IgD-negative memory B cell (primary cell): ENCODE measurements around the gene ARHGEF4. TPM values are rescaled to one million over a fixed set of nuclear protein-coding genes. Genes with fewer than 3 reads are reported as not detected.

Experiments used
- H3K27ac Mint-ChIP-seq, 3 donors: one replicate each; pipeline ENCODE4 v1.8.0; 2020 to 2022; ENCODE audit warnings: mild to moderate bottlenecking in 3 of 3, mixed read lengths in 3 of 3, moderate library complexity in 1 of 3
- H3K27me3 Mint-ChIP-seq: one replicate; pipeline ENCODE4 v1.8.0; 2021; ENCODE audit warnings: mixed read lengths
- H3K36me3 Mint-ChIP-seq: one replicate; pipeline ENCODE4 v1.8.0; 2020; ENCODE audit warnings: mild to moderate bottlenecking, mixed read lengths
- H3K4me1 Mint-ChIP-seq, 3 donors: one replicate each; pipeline ENCODE4 v1.8.0; 2020 to 2022; ENCODE audit warnings: mixed read lengths in 3 of 3, mild to moderate bottlenecking in 1 of 3
- H3K4me3 Mint-ChIP-seq, 4 donors: one replicate each; pipeline ENCODE4 v1.8.0; 2020 to 2022; ENCODE audit warnings: mild to moderate bottlenecking in 4 of 4, mixed read lengths in 4 of 4, moderate library complexity in 3 of 4
- H3K9me3 Mint-ChIP-seq, 3 donors: one replicate each; pipeline ENCODE4 v1.8.0; 2020 to 2021; ENCODE audit warnings: mixed read lengths in 3 of 3, mild to moderate bottlenecking in 1 of 3
- polyA plus RNA-seq: library from polyadenylated mRNA; unstranded; fragments of 300-500 nt; fragmentation: Illumina TruSeq; gene quantifications from one replicate; pipeline ENCODE4 v1.2.3, GENCODE V29; 2021

ARHGEF4 gene
- polyA plus RNA-seq, 1 donor from 2014 or later: 0.24 TPM

DNA sequence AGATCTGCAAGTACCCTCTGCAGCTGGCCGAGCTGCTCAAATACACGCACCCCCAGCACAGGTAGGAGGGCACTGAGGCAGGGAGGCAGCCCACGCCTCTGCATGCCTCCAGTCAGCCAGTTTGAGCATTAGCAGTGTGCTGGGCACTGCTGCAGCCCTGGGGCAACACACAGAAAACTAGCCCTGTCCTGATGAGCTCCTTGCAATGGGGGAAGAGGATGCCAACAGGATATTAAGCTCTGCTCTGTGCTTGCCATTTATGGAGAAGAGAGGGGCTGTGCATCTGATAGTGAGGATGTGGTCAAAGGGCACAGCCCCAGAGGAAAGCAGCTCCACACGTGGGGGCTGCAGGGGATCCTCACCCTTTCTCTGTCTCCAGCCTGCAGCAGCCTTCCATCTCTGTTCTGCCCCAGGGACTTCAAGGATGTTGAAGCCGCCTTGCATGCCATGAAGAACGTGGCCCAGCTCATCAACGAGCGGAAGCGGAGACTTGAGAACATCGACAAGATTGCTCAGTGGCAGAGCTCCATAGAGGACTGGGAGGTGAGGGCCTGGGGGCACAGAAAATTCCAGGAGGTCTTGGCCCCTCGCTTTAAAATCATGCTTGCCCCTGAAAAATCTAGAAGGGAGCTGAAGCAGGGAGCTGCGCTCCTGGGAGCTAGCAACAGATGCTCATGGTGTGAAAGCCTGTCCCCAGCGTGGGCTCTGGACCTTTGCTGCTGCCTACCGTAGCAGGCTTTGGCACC, 204.9 kb downstream of the ARHGEF4 start:
- Mint-ChIP-seq H3K27ac (no peak overlapping the region), H3K27me3 (peaks cover 11% of the 10 kb centered on the region), H3K9me3 (no peaks in the 10 kb centered on the region), H3K4me1 (peaks cover 0 to 7% (median 1%) of the 10 kb centered on the region in 3 donors), H3K36me3 (peaks cover 2% of the 10 kb centered on the region), H3K4me3 (peak overlapping the region in 2 of 4 donors; percentile 54 to 60)

DNA sequence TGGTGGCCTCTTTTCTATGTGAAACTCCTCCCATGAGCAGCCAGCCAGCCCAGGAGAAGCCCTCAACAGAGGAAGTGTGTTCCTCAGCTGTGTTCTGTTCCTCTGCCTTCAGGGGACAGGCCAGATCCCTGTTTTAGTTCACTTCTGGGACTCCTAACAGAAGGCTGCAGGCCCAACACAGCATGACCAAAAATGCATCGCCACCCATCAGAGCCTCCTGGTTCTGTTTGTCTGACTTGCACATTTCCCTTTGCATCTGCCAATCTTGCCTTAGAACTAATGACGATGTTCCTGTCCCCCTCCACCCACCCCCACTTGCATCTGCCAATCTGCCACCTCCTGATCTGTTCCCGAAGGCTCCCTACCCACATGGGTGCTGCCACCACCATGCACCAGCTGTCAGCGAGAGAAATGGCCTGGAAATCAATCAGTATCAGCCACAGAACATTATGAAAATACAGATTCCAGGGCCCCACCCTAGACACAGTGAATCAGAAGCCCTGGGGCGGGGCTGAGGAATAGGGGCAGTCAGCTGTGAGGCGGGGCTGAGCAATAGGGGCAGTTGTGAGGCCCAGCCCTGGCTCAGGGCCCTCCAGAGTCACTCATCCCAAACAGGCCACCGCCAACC, 205.5 kb downstream of the ARHGEF4 start:
- no peaks in the 10 kb centered on the region for H3K9me3 Mint-ChIP-seq
- H3K4me3 Mint-ChIP-seq: peak overlapping the region in 1 of 4 donors; percentile 39
- peaks cover 7% of the 10 kb centered on the region for H3K27me3 Mint-ChIP-seq
- H3K36me3 Mint-ChIP-seq: peaks cover 2% of the 10 kb centered on the region
- H3K27ac Mint-ChIP-seq: no peak overlapping the region
- peaks cover 0 to 7% (median 1%) of the 10 kb centered on the region in 3 donors for H3K4me1 Mint-ChIP-seq

DNA sequence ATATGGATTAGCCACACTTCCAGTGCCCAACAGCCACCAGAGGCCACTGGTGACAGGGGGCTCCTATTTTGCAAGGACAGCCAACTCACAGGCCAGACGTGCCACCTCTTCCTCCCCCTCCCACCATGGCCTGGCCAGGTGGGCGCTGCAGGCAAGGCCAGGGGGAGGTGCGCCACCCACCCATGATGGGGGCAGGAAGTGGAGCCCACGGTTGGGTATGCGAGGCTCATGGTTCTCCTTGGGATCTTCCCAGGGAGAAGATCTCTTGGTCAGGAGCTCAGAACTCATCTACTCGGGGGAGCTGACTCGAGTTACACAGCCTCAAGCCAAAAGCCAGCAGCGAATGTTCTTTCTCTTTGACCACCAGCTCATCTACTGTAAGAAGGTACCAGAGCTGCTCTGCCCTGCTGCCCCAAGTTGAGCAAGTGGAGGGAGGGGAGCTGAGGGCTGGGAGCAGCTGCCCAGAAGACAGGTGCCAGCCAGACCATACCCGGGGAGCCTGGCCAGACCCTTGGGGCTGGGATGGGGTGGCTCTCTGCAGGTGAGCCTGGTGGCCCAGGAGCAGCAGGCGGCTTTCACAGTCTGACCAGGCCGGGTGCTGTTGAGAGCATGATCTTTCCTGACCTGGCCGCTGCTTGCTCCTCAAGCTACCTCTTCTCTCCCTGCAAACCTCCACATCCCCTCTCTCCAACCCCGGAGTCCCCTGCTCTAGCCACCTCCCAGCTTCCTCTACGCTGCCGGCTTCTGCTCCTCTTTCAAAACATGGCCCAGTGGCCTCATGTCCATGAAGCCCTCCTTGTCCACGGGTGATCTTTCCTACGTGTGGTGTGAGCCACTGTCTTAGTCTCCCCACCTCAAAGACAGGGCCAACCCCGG, 206.7 kb downstream of the ARHGEF4 start:
- H3K9me3 Mint-ChIP-seq: no peaks in the 10 kb centered on the region
- no peak overlapping the region for H3K27ac Mint-ChIP-seq
- H3K4me1 Mint-ChIP-seq: peaks cover 0 to 7% (median 0%) of the 10 kb centered on the region in 3 donors
- H3K36me3 Mint-ChIP-seq: peaks cover 4% of the 10 kb centered on the region
- H3K4me3 Mint-ChIP-seq: no peak overlapping the region
- H3K27me3 Mint-ChIP-seq: peaks cover 7% of the 10 kb centered on the region

DNA sequence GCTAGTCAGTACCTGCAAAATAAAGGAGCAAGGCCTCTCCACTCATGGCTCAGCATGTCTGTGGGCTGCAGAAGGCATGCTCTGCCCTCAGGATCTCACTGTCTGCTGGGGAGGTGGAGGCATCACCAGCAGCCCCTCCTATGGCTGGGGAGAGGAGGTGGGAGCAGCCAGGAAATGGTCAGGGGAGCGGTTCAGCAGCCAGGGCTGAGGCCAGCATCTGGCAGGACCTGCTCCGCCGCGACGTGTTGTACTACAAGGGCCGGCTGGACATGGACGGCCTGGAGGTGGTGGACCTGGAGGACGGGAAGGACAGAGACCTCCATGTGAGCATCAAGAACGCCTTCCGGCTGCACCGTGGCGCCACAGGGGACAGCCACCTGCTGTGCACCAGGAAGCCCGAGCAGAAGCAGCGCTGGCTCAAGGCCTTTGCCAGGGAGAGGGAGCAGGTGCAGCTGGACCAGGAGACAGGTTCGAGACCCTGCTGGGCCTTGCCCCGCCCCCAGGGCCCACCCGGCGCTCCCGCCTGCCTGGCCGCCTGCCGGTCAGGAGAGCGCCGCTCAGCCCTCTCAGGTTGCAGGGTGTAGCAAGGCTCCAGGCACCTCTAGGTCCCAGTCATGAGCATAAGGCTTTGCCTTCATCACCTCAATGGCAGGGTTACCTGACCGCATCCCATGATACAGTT, 207.5 kb downstream of the ARHGEF4 start:
- peaks cover 7% of the 10 kb centered on the region for H3K27me3 Mint-ChIP-seq

DNA sequence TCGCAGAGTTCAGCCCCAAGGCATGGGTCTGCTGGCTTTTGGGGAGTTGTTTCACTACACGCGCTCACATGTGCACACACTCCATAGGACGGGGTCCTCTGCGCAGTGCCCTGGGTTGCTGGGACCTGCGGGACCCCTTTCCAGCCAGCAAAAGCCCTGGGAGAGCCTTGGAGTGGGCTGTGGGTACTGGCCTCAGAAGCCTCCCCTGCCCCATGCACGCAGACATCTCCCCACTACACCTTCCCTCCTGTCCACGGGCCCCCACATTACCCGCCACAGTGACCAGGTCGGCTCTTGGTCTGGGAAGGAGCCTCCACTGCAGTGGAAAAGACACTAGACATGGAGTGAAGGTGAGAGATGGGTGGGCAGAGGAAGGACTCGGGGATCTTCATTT, 208.0 kb downstream of the ARHGEF4 start:
- Mint-ChIP-seq H3K27me3 (peaks cover 7% of the 10 kb centered on the region), H3K27ac (no peak overlapping the region), H3K9me3 (no peaks in the 10 kb centered on the region), H3K36me3 (peaks cover 4% of the 10 kb centered on the region), H3K4me1 (peaks cover 0 to 11% (median 0%) of the 10 kb centered on the region in 3 donors), H3K4me3 (no peak overlapping the region)

More for the DNA sequence above, 207.5 kb downstream of the ARHGEF4 start:
- Mint-ChIP-seq H3K4me3 (no peak overlapping the region), H3K9me3 (no peaks in the 10 kb centered on the region), H3K36me3 (peaks cover 4% of the 10 kb centered on the region), H3K4me1 (peaks cover 0 to 10% (median 0%) of the 10 kb centered on the region in 3 donors), H3K27ac (no peak overlapping the region)

DNA sequence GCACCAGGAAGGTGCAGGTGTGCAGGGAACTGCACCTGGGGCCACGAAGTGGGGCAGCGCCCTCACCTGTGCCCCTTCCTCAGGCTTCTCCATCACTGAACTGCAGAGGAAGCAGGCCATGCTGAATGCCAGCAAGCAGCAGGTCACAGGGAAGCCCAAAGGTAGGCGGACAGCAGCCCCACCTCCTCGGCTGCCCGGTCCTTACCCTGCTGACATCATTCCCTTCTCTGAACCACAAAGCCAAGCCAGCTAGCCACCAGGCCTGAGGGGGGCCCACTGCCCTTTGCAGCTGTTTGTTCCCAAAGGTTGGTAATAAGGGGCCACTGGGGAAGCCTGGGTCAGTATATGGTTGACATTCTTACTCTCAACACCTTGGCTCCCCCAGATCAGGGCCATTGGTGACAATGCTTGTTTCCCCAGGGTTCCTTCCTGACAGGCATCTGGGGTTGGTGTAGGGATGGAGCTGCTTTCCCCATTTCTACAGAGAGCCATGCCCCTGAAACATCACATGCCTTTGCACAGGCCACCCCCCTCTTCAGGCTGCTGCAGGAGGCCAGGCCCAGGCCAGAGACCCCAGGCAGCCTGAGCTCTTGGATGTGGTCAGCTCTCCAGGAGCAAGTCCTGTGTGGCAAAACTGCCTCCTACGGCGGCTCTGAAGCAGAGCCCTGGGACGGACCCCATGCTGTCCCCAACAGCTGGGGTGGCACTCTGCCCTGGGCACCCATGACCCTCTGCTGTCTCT, 208.7 kb downstream of the ARHGEF4 start:
- peaks cover 4% of the 10 kb centered on the region for H3K36me3 Mint-ChIP-seq
- peaks cover 0 to 12% (median 0%) of the 10 kb centered on the region in 3 donors for H3K4me1 Mint-ChIP-seq
- no peak overlapping the region for H3K4me3 Mint-ChIP-seq
- no peak overlapping the region for H3K27ac Mint-ChIP-seq
- H3K27me3 Mint-ChIP-seq: peaks cover 7% of the 10 kb centered on the region
- no peaks in the 10 kb centered on the region for H3K9me3 Mint-ChIP-seq

DNA sequence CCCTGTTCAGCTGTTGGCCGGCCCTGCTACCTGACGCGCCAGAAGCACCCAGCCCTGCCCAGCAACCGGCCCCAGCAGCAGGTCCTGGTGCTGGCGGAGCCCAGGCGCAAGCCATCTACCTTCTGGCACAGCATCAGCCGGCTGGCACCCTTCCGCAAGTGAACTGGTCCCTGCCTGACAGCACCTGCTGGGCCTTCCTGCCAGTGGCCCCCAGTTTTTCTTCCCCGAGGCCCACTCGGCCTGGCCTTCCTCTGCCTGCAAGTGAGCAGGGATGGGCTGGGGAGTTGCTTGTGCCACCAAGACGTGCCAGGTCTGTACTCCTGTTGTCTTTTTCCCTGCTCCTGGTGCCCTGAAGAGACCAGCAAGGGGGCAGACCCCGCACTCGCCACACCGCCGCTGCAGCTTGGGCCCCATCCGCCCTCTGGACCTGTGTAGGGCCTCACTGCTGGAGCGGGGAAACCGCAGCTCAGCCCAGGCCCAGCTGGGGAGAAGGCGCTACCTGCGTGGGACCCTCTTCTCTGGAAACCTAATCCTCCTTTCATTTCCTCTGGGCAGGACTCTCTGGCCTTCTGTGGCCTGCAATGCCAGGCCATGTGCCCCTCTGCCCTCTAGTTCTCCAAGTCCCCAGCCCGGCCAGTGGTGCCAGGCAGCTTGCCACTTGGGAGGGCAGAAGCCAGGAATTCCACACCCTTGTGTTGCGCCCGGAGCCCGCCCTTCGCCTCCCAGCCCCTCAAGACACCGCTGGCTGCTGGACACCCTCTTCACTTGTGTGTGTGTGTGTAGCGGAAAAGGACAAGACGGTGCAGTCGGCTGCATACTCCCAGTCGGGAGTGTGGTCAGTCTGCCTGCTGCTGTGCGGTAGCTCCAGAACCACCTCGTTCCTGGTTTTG, 209.6 kb downstream of the ARHGEF4 start:
- H3K36me3 Mint-ChIP-seq: peaks cover 4% of the 10 kb centered on the region
- H3K9me3 Mint-ChIP-seq: no peaks in the 10 kb centered on the region
- no peaks in the 10 kb centered on the region for H3K27me3 Mint-ChIP-seq
- H3K4me1 Mint-ChIP-seq: peaks cover 0 to 9% (median 0%) of the 10 kb centered on the region in 3 donors
- H3K27ac Mint-ChIP-seq: peak overlapping the region in 1 of 3 donors; percentile 75
- no peak overlapping the region for H3K4me3 Mint-ChIP-seq

DNA sequence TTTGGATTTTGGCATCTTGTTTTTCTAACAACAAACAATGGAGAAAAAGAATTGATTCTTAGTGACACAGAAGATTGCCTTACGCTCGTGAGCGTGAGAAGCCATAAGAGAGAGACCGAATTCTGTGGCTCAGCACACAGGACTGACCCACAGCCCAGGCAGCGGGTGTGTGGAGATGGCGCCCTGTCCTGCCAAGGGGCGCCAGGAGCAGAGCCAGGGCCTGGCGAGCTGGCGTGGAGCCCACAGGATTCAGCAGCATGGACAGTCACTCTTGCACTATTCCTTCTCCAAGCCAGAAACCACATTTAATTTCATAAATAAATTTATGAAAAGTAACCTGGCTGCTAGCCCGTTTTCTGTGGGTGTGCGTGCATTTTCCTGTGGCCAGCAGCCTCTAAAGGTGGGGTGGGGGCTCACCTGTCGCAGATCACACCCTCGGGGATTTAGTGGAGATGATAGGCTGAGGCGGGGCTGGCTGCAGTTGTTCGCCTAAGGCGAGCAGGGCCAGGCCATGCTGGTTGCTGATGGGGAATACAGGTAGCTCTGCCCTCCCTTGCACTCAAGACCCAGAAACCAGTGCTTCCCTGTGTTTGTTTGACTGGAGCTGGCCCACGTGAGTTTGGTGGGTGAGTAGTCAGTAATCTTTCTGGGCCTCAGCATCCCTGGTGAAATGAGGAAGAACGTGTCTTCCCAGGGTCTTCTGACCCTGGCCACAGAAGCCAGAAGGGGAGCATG, 210.4 kb downstream of the ARHGEF4 start:
- Mint-ChIP-seq H3K4me1 (peaks cover 0 to 7% (median 0%) of the 10 kb centered on the region in 3 donors), H3K9me3 (no peaks in the 10 kb centered on the region), H3K4me3 (no peak overlapping the region), H3K36me3 (peaks cover 4% of the 10 kb centered on the region), H3K27ac (peak overlapping the region in 1 of 3 donors; percentile 75), H3K27me3 (no peaks in the 10 kb centered on the region)

DNA sequence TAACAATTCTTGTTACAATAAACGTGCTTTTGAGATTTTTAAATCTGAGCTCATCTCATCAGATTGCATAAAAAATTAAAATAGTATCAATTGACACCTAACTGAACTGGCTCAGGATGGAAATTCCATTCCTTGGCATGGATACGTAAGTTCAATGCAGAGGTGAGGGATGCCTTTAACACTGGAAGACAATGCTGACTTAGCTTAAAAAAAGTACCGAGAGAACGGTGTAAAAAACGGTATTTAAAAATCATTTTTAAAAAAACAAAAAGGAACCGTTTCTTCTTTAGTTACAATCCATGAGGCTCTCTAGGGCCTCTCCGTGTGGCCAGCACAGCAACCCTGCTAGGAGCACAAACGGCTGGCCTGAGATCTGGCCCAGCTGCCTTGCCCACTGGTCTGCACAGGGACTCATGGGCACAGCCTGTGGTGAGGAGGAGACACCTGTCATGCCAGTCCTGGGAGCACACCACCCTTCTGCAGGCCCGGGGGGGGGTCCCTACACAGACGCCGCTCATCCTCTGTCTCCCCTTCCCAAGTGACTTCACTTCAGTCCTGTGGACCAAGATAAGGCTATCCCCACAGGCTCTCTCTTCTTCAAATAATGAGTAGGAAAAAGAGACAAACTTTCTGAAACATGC, 211.3 kb downstream of the ARHGEF4 start:
- H3K4me3 Mint-ChIP-seq: peak overlapping the region in 1 of 4 donors; percentile 58
- H3K36me3 Mint-ChIP-seq: peaks cover 6% of the 10 kb centered on the region
- peak overlapping the region in 1 of 3 donors; percentile 35 for H3K27ac Mint-ChIP-seq
- H3K4me1 Mint-ChIP-seq: peaks cover 0 to 6% (median 1%) of the 10 kb centered on the region in 3 donors
- H3K9me3 Mint-ChIP-seq: no peaks in the 10 kb centered on the region
- no peaks in the 10 kb centered on the region for H3K27me3 Mint-ChIP-seq

DNA sequence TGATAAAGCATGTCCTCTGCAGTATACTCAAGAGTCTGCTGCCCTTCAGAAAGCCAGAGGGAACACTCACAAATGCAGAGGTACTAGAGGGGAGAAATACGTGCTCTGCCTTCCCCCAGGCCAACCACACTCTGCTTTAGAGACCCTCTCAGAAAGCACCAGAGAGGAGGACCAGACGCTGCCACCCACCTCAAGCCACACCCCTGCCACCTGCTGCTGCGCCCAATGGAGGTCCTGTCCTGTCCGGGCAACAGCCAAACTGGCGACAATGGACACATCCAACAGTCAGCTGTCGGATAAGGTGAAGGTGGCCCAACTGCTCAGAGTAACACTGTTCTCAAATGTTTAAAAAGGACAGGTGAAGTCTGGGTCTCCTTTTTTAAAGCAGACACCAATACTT, 211.9 kb downstream of the ARHGEF4 start:
- peak overlapping the region in 1 of 4 donors; percentile 65 for H3K4me3 Mint-ChIP-seq
- peaks cover 0 to 6% (median 1%) of the 10 kb centered on the region in 3 donors for H3K4me1 Mint-ChIP-seq
- H3K36me3 Mint-ChIP-seq: peaks cover 6% of the 10 kb centered on the region
- no peaks in the 10 kb centered on the region for H3K9me3 Mint-ChIP-seq
- H3K27me3 Mint-ChIP-seq: no peaks in the 10 kb centered on the region
- no peak overlapping the region for H3K27ac Mint-ChIP-seq

DNA sequence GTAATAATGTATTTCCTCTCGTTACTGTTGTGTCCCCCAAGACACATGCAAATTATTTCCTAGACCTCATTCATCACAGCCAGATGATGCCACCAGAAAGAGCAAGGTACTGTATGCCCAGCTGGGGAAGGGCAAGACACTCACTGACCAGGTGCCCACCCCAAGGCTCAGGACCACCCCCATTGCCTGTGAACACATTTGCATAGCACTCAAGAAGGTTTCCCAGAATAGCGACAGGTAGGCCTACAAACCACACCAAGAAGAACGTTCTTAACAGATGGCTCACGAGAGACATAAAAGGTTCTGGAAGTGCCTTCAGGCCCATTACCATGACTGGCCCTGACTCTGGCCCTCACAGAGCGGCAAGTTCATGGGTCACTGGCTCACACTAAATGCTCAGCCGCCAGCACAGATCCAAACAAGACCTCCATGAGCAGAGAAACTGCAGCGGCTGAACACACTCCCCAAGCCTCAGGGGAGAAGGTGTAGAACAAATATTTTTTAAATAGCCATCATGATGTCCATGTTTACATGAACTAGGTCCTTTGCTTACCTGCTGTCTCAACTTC, 212.5 kb downstream of the ARHGEF4 start:
- Mint-ChIP-seq H3K27me3 (no peaks in the 10 kb centered on the region), H3K36me3 (peaks cover 6% of the 10 kb centered on the region), H3K4me3 (no peak overlapping the region), H3K4me1 (peaks cover 0 to 6% (median 1%) of the 10 kb centered on the region in 3 donors), H3K27ac (no peak overlapping the region), H3K9me3 (no peaks in the 10 kb centered on the region)

DNA sequence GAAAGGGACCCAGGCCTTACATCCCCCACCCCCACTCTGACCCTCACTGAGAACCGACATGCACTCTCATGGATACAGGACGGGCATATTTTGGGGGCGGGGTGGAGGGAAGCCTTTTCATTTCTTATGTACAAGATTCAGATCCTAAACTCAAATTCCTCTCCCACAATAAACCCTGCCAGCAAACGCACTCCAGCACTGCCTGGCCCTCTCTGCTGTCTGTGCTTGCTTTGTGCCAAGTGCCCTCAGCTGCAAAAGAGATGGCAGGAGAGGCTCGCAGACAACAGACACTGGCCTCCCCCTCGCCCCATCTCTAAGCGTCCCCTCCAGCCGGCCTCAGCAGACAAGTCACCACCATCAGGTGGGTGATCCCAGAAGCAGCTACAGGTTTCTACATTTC, 214.2 kb downstream of the ARHGEF4 start:
- Mint-ChIP-seq H3K27ac (peak overlapping the region in 1 of 3 donors; percentile 53), H3K4me1 (peaks cover 1 to 6% (median 4%) of the 10 kb centered on the region in 3 donors), H3K27me3 (no peaks in the 10 kb centered on the region), H3K9me3 (no peaks in the 10 kb centered on the region), H3K4me3 (no peak overlapping the region), H3K36me3 (peaks cover 6% of the 10 kb centered on the region)
